ENCODE results near the gene LLGL2.
"Not testable (repeated sequence)": the region's sequence is repeated elsewhere in the genome, so short reads cannot be mapped to it uniquely, and the experiment has no call there.

The LLGL2 gene

GRCh38 chr17:75590314-75590761 is 64.8 kb downstream of the LLGL2 start:
- no peak for DNase-seq (ENCODE audit: low read depth, low spot score)

- no peak for DNase-seq (ENCODE audit: low read depth, low spot score)
These were observed 65.6 kb downstream of the LLGL2 start for GRCh38 chr17:75590849-75591721.

DNA sequence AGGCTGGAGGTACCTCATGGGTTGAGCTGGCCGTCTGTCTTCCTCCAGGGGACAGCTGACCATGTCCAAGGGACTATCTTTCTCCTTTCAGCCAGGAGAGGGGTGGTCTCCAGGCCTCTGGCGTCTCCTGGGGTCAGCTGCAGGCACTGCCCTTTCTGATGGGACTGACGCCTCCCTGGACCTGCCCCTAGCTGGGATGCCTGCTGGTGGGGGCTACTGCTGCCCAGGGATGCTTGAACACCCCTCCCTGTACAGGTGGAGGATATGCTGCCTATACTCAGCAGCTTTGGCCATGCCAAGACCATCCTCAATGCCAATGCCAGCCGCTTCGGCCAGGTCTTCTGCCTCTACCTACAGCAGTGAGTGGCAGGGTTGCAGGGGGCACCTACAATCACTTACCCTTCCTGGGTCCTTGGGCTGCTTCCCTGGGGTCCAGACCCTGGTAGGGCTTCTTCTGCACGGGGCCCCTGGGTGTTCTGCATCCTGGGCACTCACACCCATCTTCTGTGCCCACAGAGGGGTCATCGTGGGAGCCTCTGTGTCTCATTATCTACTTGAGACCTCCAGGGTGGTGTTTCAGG is 66.3 kb downstream of the LLGL2 start:
- no peak for DNase-seq (ENCODE audit: low read depth, low spot score)

DNA sequence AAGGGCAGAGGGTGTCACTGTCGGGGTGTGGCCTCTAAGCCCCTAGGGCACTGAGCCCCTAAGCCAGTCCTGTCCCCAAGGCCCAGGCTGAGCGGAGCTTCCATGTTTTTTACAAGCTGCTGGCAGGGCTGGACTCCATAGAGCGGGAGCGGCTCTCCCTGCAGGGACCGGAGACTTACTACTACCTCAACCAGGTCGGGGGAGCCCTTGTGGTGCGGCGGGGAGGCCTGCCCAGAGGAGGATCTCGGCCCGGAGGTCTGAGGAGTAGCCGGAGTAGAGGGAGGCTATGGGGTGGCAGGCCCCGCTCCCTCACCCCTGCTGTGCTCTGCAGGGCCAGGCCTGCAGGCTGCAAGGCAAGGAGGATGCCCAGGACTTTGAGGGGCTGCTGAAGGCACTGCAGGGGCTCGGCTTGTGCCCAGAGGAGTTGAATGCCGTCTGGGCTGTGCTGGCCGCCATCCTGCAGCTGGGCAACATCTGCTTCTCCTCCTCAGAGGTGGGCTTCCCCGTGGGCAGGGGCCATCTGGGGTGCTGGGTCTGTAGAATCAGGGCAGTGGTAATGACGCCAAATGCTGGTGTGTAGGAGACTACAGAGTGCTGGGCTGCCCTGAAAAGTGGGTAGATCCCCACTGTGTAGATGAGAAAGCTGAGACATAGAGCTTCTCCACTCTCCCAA is 67.0 kb downstream of the LLGL2 start:
- no peak for DNase-seq (ENCODE audit: low read depth, low spot score)

DNA sequence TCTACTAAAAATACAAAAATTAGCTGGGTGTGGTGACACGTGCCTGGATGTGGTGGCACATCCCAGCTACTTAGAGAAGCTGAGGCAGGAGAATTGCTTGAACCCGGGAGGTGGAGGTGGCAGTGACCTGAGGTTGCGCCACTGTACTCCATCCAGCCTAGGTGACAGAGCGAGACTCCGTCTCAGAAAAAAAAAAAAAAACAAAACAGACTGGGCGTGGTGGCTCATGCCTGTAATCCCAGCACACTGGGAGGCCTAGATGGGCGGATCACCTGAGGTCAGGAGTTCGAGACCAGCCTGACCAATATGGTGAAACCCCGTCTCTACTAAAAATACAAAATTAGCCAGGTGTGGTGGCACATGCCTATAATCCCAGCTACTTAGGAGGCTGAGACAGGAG is 67.9 kb downstream of the LLGL2 start:
- not testable (repeated sequence) for DNase-seq (ENCODE audit: low read depth, low spot score)

DNA sequence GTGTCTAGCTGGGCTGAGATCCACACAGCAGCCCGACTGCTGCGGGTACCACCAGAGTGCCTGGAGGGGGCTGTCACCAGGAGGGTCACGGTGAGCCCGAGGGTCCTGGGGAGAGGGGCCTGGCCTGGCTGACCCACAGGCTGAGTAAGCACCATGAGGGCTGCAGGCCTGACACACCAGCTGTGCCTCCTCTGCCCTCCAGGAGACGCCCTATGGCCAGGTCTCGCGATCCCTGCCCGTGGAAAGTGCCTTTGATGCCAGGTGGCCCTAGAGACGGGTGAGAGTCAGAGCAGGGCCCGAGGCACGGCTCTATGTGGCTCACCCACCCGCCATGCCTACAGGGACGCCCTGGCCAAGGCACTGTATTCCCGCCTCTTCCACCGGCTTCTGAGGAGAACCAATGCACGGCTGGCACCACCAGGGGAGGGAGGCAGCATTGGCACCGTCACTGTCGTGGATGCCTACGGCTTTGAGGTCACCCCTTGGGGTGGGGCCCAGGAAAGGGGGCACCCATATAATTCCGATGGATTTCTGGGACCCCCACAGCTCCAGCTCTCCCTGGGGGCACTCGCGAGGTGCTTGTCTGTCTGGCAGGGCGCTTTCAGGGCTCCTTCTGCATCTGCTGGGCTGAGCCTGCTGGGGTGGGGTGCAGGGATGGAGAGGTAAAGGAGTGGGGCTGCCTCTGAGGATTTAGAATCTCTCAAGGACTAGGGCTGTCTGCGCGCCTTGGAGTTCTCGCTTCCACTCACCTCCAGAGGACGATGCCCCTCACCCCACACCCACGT is 69.2 kb downstream of the LLGL2 start:
- no peak for DNase-seq (ENCODE audit: low read depth, low spot score)

DNA sequence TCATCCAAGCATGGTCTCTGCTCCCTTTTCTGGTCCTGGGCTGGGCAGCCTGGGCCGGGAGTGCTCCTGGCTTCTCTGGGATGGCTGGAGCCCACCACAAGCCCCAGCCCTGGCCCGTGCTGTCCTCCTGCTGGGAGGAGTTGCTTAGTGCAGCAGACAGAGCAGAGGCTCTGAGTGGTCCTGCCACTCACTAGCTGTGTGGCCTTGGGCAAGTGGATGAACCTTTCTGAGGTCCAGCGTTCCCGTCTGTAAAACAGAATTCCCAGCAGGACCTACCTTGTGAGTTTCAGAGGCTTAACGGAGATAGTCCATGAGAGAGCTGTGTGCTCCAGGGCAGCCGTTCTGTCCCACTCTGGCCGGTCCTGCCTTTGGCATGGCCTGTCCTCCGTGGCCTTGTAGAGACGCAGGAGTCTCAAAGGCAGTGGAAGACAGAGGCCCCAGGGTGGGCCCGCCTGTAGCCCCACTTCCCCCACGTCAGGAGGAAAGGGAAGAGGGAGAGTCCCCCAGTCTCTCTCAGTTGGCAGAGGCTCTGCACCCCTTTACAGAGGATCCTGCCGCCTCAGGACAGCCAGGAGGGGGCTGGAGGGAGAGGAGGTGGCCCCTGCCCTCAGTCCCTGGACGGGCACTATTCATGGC is 69.9 kb downstream of the LLGL2 start:
- no peak for DNase-seq (ENCODE audit: low read depth, low spot score)

DNA sequence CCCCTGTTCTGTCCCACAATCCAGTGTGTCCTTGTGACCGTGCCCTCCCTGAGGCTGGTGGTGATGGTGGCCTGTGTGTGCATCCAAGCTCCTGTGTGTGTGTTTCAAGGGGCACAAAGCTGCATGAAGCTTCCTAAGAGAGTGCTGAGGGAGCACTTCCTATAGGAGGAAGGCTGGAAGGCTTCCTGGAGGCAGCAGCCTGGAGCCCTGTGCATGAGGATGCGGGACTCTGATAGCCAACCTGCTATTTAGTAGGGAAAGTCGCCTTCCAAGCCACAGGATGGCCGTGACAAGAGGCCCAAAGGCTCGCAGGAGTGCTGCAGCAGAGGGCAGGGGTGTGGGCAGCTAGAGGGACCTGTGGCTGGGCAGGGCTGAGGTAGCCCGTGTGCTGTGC is 70.4 kb downstream of the LLGL2 start:
- no peak for DNase-seq (ENCODE audit: low read depth, low spot score)

- no peak for DNase-seq (ENCODE audit: low read depth, low spot score)
These were observed 71.0 kb downstream of the LLGL2 start for GRCh38 chr17:75596320-75597087.

DNA sequence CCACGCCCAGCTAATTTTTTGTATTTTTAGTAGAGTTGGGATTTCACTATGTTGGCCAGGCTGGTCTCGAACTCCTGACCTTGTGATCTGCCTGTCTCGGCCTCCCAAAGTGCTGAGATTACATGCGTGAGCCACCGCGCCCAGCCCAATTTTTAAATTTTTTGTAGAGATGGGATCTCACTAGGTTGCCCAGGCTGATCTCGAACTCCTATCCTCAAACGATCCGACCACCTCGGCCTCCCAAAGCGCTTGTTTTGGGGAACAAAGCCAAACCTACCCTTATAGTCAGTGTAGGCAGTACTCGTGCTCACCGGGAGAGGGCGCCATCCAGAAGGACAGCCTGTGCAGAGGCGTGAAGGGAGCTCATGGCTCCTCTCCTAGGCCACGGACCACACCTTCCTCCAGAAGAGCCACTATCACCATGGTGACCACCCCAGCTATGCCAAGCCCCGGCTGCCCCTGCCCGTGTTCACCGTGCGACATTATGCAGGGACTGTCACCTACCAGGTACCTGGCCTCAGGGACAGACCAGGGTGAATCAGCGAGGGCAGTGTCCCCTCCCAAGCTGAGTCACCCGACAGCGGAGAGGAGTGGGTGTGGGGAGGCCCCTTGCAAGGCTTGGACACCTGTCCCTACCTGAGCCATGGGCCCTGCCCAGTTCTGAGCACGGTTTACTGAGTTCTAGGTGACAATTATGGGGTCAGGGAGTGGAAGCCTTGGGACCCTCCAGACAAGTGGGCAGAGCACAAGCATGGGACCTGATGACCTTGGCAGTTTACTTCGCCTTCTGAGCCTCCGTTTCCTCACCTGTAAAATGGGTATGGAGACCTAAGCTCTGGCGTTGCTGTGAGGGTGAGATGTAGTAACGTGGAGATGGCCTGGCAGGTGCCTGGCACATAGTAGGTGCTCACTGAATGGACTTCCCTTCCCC is 75.8 kb downstream of the LLGL2 start:
- DNase-seq (ENCODE audit: low read depth, low spot score): no peak

GRCh38 chr17:75602644-75603043 is 77.1 kb downstream of the LLGL2 start:
- DNase-seq (ENCODE audit: low read depth, low spot score): no peak

DNA sequence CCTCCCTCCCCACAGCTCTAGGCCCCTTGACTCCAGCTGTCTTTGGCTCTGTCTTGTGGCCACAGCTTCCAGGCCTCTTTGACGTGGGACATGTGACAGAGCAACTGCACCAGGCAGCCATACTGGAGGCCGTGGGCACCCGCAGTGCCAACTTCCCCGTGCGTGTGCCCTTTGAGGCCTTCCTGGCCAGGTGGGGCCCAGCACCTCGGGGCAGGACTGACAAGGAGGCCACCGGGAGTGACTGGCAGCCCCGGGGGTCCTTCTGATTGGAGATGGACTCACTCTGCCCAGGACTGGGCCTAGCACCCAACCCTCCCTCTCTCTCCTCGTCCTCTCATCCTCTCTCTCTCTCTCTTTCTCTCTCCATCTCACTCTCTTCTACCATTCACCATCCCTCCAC is 77.6 kb downstream of the LLGL2 start:
- DNase-seq (ENCODE audit: low read depth, low spot score): no peak

- no peak for DNase-seq (ENCODE audit: low read depth, low spot score)
These were observed 78.7 kb downstream of the LLGL2 start for GRCh38 chr17:75604034-75604695.

- DNase-seq (ENCODE audit: low read depth, low spot score): no peak
These were observed 80.3 kb downstream of the LLGL2 start for GRCh38 chr17:75605790-75606189.

- DNase-seq (ENCODE audit: low read depth, low spot score): no peak
These were observed 81.6 kb downstream of the LLGL2 start for GRCh38 chr17:75607086-75607485.

- DNase-seq (ENCODE audit: low read depth, low spot score): no peak
These were observed 84.8 kb downstream of the LLGL2 start for GRCh38 chr17:75610103-75610984.

DNA sequence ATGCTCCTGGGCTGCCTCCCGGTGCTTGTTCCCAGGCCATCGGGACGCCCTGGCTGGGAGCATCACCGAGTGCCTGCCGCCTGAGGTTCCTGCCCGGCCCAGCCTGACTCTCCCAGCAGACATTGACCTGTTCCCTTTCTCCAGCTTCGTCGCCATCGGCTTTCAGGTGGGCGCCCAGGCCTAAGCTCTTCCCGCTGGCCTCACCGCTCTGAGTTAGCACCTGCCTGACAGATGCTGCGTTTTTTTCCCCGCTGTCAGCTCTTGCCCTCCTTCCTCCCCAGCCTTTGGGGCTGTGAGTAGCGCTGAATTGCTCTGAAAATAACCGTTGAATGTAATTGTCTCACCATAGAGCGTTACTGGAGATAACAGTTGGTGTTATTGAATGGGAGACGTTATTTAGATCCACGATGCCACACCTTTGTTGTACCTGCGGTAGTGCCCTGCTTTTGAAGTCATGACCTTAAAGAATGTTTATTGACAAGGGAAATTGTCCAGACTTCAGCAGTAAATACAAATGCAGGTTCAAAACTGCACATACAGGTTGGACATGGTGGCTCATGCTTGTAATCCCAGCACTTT is 86.4 kb downstream of the LLGL2 start:
- DNase-seq (ENCODE audit: low read depth, low spot score): no peak

All from smooth muscle cell of the brain vasculature (primary cell).